ENCODE measurements around the gene DOCK6. TPM values are rescaled to one million over a fixed set of nuclear protein-coding genes. Genes with fewer than 3 reads are reported as not detected.

The DOCK6 gene
- total RNA-seq, 1 experiment from 2014 or later: 88.8 TPM

GRCh38 chr19:11166281-11167142 lies 95.8 kb downstream of the DOCK6 start:
- Mint-ChIP-seq H3K27me3 (ENCODE audit: low read depth) (no peaks in the 10 kb centered on the region; the same call in 1 of the 2 replicates), H3K4me1 (no peaks in the 10 kb centered on the region), H3K27ac (no peak overlapping the region), H3K36me3 (peaks cover 21% of the 10 kb centered on the region), H3K9me3 (no peaks in the 10 kb centered on the region), H3K4me3 (no peak overlapping the region)
- ATAC-seq: no peak
- ChIA-PET POLR2A (no interaction called here), CTCF (interaction anchor here (0.6 kb wide), 1 partner anchor 217 kb away, joined by 3 read pairs; no protein-coding TSS in a partner anchor)
- DNase-seq (ENCODE audit: low spot score): no peak
- TF ChIP-seq ESRRA (CRISPR knock-in tag; IDR thresholded peaks at IDR 0.05; ENCODE audit: borderline replicate concordance) (no peak), E2F1 (CRISPR knock-in tag; IDR thresholded peaks at IDR 0.05) (no peak), E2F4 (CRISPR knock-in tag; IDR thresholded peaks at IDR 0.05; ENCODE audit: borderline replicate concordance, low read depth) (no peak)

GRCh38 chr19:11165486-11166030 lies 96.8 kb downstream of the DOCK6 start:
- Mint-ChIP-seq H3K36me3 (peaks cover 21% of the 10 kb centered on the region), H3K4me3 (no peak overlapping the region), H3K27ac (no peak overlapping the region), H3K27me3 (ENCODE audit: low read depth) (no peaks in the 10 kb centered on the region; the same call in 1 of the 2 replicates), H3K9me3 (no peaks in the 10 kb centered on the region), H3K4me1 (no peaks in the 10 kb centered on the region)
- POLR2A ChIA-PET: no interaction called here
- TF ChIP-seq ZNF121 (CRISPR knock-in tag; IDR thresholded peaks at IDR 0.05) (peak; percentile 67; the same call in 1 of the 2 replicates), ZNF416 (CRISPR knock-in tag; IDR thresholded peaks at IDR 0.05) (no peak), STAT6 (CRISPR knock-in tag; conservative IDR thresholded peaks at IDR 0.05; ENCODE audit: low read depth) (no peak), IRF2 (CRISPR knock-in tag; IDR thresholded peaks at IDR 0.05; ENCODE audit: borderline replicate concordance, low read depth) (no peak), ERG (CRISPR knock-in tag; IDR thresholded peaks at IDR 0.05) (no peak)
- DNase-seq (ENCODE audit: low spot score) (no peak), ATAC-seq (no peak)
- CTCF ChIA-PET: no interaction called here

GRCh38 chr19:11164879-11165406 lies 97.4 kb downstream of the DOCK6 start:
- ATAC-seq (no peak), DNase-seq (ENCODE audit: low spot score) (no peak)
- no peaks in the 10 kb centered on the region for H3K9me3 Mint-ChIP-seq
- peaks cover 17% of the 10 kb centered on the region for H3K36me3 Mint-ChIP-seq
- ChIA-PET POLR2A (interaction anchor here (1.0 kb wide), 1 partner anchor 22 kb away, joined by 3 read pairs; no protein-coding TSS in a partner anchor), CTCF (interaction anchor here (0.7 to 3.1 kb wide), 4 partner anchors 10 to 307 kb away, joined by 3 to 10 read pairs (median 4); no protein-coding TSS in a partner anchor)
- H3K27ac Mint-ChIP-seq: peak overlapping the region; percentile 22
- H3K4me3 Mint-ChIP-seq: no peak overlapping the region
- no peaks in the 10 kb centered on the region; the same call in 1 of the 2 replicates for H3K27me3 Mint-ChIP-seq (ENCODE audit: low read depth)
- no peaks in the 10 kb centered on the region for H3K4me1 Mint-ChIP-seq
- TF ChIP-seq ZNF416 (CRISPR knock-in tag; IDR thresholded peaks at IDR 0.05): no peak
- TF ChIP-seq HMGA2 (CRISPR knock-in tag; IDR thresholded peaks at IDR 0.05): no peak
- no peak for TF ChIP-seq ETV6 (CRISPR knock-in tag; IDR thresholded peaks at IDR 0.05)
- no peak for TF ChIP-seq SMAD4 (CRISPR knock-in tag; IDR thresholded peaks at IDR 0.05)
- no peak for TF ChIP-seq GABPB1 (CRISPR knock-in tag; IDR thresholded peaks at IDR 0.05)
- TF ChIP-seq, protein P1, sequence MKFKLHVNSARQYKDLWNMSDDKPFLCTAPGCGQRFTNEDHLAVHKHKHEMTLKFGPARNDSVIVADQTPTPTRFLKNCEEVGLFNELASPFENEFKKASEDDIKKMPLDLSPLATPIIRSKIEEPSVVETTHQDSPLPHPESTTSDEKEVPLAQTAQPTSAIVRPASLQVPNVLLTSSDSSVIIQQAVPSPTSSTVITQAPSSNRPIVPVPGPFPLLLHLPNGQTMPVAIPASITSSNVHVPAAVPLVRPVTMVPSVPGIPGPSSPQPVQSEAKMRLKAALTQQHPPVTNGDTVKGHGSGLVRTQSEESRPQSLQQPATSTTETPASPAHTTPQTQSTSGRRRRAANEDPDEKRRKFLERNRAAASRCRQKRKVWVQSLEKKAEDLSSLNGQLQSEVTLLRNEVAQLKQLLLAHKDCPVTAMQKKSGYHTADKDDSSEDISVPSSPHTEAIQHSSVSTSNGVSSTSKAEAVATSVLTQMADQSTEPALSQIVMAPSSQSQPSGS (CRISPR knock-in tag; IDR thresholded peaks at IDR 0.05; ENCODE audit: borderline replicate concordance, low read depth): no peak
- no peak for TF ChIP-seq NFATC4 (CRISPR knock-in tag; IDR thresholded peaks at IDR 0.05)
- no peak for TF ChIP-seq CREB1 (CRISPR knock-in tag; IDR thresholded peaks at IDR 0.05)
- no peak for TF ChIP-seq TEAD4 (CRISPR knock-in tag; IDR thresholded peaks at IDR 0.05)
- no peak for TF ChIP-seq PREB (CRISPR knock-in tag; IDR thresholded peaks at IDR 0.05; ENCODE audit: borderline replicate concordance)
- no peak for TF ChIP-seq HMGXB4 (CRISPR knock-in tag; IDR thresholded peaks at IDR 0.05)

All from WTC11 (cell line).